DMS153 treated with DMSO at 0.1 percent for 48 hours (cell line): ENCODE results near the gene OR52W1.
"Not testable (repeated sequence)": the region's sequence is repeated elsewhere in the genome, so short reads cannot be mapped to it uniquely, and the experiment has no call there.

Source experiments
- DNase-seq: peaks from one replicate; lab custom pipeline; 2025; ENCODE audit not compliant: unreplicated experiment; lab: John Stamatoyannopoulos, UW

The OR52W1 gene

DNA sequence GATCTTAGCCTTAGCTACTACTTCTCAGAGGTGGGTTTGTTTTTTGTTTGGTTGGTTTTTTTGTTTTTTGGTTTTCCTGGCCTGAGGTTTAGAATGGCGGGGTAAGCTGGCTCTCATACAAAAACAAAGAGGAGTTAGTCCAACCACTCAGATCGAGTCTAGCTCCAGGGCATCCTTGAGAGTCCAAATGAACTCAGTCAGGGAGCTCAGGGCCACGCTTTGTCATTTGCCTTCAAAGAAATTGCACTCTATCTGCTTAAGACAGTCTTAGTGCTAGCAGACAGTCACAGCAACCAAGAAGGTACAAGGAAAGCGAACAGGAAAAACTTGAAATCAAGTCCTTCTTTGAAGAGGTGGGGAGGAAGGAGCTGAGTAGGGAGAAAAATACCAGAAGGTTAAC is 17.5 kb downstream of the OR52W1 start:
- DNase-seq = no peak

DNA sequence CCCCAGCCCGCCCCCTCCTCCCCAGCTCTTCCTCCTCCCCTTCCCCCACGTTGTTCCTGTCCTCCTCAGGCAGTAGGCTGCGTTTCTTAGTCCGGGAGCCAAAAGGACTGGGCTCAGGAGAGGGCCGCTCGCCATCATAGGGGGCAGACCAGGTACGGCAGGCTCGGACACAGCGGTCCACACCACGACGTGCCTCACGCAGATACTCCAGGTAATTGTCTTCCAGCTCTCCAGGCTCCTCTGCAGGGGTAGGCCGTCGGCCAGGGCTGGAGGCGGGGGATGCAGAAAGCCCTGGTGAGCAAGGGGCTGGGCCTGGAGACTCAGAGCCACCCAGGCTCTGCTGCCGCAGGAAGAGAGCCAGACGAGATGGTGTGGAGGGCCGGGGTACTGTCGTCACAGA is 18.7 kb downstream of the OR52W1 start:
- DNase-seq = no peak

DNA sequence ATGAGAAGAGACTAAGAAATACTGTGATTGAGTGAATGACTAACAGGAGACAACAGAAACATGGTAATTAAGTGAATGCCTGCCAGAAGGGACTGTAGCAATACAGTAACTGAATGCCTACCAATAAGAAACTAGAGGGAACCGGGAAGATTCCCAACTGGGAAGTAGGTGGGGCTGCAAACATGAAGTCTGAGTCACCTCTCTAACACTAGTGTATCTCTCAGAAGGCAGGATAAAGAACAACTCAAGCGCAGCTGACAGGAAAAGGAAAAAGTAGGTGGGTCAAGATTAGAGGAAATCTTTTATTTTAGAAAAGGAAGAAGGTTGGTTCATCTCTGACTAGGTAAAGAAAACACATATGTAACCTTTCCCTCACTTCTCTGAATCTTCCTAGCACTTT is 20.3 kb downstream of the OR52W1 start:
- DNase-seq = no peak

DNA sequence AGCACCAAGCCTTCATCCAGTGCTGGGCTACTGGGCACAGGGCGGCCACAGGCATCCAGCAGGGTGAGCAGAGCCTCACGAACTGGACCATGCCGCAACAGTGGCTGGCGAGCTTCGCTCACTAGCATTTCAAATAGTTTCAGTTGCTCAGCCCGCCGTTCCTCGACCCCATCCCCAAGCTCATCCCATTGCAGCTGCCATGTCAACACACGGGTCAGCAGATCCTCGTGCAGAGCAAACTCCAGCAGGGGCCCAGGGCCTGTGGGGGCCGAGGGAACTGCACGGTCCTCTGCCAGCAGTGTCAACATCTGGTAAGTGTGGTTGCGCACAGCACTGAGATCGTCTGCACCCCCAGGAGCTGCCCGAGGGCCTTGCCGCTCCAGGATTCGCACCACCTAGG is 24.8 kb downstream of the OR52W1 start:
- DNase-seq = no peak

DNA sequence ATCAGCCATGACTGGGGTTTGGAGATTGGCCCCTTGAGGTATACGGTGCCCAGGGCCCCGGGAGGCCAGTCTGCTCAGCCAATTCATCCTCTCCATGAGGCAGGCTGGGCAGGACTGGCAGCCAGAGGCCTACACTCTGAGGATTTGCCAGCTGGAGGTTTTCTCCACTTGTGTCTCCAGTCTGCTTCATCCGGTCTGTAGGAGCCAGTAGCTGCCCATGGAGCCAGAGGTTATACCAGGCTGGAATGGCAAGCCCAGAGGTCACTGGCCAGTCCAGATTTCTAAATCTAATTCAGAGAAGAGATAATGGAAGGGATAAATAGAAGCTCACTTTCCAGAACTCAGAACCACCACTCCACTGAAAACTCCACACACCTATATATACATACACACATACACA is 25.4 kb downstream of the OR52W1 start:
- DNase-seq = no peak

DNA sequence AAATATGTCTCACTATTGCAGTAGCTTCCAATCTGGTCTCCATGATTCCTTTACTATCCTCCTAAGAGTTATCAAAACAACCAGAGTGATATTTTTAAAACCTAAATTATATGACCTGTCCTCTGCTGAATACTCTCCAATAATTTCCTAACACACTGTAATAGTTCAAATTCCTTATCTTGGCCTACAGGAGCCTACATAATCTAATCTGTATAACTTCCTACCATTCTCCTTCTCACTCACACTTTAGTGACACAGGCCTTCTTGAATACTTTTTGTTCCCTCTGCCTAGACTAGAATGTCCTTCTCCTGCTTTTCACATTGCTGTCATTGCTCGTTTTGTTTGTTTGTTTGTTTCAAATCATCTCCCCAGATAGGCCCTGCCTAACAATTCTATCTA is 26.0 kb downstream of the OR52W1 start:
- DNase-seq = no peak

DNA sequence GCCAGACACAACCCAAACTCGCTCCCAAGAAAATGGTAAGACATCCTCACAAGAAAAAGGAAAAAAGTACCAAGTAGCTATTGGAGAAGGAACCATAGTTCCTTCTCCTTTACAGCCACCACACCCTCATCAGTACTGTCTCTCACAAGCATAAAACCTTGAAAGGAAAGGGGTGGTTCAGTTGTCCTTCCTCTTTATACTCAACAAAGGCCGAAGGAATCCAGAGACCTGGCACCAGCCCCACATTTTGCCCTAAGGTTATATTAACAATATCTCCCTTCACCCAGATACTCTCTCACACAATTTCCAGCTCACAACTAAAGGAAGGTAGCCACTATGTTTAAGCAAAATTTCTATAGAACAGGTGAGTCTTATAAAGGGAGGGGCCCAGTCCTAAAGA is 26.9 kb downstream of the OR52W1 start:
- no peak for DNase-seq

DNA sequence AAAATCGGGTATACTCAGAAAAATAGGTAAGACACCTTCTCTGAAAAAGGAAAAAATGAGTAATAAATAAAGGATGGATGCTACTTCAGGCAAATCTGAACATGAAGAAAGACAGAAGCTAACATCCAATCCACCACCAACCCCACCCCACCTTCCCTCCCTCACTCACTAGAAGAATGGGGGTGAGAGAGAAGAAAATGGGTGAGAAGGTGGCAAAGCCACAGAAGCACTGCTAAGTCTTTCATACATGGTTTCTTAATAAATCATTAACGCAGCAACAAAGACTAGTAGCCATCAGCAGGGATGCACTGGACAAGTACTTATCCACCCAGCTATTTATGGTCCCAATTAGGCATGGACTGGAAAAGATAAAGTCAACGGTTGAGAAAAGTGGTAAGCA is 29.5 kb downstream of the OR52W1 start:
- no peak for DNase-seq

DNA sequence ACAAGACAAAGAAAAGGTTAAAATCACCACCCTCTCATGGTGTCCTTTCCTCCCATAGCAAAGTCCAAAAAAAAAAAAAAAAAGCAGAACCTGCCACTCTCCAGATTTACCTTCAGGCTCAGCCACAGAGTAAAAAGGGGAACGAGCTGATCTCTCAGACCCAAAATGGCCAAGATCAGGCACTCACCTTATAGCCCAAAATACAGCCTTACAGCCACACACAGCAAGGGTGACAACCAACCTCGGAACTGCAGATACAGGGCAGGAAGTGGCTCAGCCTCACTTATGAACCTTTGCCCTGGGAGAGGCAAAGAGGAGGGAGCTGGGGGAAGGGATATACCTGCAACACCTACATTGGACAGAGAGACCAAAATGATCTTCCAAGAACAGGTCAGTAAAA is 30.9 kb downstream of the OR52W1 start:
- DNase-seq = no peak

DNA sequence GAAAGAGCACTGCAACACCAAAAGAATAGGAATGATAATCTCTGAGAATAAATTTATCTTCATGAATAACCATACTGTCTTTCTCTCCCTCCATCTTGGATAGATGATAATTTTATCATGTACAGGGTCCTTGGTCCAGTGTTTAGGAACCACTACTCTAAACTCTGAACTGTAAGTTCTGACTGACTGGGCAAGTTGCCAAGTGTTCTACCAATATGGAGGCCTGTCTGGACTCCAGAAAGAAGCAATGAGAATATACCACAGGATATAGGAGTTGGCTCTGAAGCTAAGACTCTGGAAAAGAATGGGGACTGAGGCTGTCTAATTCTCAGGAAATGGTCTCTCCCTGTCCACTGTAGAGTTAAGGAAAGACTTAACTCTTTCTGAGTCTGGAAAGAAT is 33.9 kb downstream of the OR52W1 start:
- no peak for DNase-seq

DNA sequence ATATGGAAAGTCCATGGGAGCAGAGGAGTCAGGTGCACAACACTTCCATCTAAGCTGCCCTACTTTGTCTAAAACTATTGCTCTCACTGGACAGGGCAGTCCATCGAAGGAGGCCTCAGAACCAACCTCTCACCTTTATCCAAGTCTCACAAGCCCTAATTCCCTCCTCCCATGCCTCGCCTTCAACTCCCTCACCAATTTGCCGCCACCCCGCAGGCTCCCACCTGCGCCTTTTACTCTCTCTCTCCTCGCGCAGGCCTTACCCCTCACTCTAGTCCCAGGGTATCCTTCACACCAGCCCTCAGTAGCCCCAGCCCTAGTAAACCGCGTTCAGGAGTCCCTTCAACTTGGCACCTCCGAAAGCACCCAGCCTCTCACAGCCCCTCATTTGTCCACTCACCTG is 35.0 kb downstream of the OR52W1 start:
- DNase-seq = no peak

DNA sequence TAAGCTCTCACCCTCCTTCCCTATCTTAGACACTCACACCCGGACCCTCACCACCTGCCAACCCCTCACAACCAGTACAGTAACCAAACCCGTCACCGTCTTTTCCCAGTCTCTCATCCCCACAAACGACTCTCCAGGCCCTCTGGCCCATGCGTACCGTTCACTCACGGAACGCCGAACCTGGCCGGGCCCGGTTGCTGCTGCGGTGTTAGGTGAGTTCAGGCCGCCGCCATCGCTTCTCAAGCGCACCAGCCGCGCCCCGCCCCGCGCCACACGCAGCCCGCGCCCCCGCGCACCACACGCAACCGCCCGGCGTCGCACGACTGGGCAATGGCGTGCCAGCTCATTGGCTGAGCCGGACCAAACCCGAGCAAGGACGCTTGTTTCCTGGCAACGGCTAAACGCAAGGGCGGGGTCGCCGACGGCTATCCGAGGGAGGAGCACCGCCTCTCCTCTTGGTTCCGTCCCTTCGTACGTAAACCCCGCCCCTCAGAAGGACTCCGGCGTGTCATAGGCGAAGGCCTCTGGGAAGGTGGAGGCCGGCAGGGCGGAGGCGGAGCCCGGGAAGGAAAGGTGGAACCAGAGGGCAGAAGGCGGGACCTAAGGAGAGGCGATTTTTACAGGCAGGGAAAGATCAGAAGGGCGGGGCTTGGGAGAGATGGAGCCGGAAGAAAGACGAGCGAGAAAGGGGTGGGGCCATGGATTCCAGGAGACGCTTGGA is 35.5 kb downstream of the OR52W1 start, which contains the start of gene FHIP1B:
Gene FHIP1B, minus strand, starts transcription at position 250 of the 721 bp plus-strand sequence. CDS start 10,120 bp downstream, outside the sequence.
- peak; percentile 100 for DNase-seq

DNA sequence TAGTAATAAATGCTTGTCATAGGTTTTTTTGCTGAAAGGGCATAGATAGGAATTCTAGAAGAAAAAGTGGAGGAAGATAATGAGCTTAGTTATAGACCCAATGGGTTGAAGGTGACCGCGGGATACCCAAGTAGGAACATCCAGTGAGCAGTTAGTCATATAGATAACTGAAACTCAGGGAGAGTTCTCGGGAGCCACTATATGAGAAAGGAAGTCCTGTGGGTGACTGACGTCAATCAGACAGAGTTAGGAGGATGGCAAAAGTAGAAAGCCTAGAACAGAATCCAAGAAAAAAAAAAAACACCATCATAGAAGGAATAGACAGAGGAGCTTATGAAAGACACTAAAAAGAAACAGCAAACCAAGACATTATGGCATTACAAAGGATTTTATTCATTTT is 38.2 kb downstream of the OR52W1 start:
- DNase-seq = no peak

DNA sequence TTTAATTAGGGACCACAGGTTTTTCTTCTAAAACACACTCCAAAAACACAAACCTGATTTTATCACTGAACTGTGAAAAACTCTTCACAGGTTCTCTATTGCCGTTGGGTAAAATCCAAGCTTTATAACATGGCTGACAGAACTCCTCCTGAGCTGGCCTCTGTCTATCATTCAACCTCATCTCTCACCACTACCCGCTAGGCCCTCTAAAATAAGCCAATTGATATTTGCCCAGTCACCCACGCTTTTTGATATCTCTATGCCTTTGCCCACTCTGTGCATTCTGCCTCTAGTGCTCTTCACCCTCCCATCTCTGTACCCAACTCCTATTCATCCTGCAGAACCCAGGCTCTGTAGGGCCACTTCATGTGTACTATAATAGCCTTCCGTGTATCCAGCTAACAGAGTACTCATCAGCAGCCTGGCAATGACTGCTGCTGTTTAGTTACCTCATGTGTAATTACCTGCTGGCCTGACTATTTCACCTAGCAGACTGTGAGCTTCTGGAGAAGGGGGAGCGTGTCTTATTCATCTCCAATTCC is 38.8 kb downstream of the OR52W1 start:
- DNase-seq = no peak

DNA sequence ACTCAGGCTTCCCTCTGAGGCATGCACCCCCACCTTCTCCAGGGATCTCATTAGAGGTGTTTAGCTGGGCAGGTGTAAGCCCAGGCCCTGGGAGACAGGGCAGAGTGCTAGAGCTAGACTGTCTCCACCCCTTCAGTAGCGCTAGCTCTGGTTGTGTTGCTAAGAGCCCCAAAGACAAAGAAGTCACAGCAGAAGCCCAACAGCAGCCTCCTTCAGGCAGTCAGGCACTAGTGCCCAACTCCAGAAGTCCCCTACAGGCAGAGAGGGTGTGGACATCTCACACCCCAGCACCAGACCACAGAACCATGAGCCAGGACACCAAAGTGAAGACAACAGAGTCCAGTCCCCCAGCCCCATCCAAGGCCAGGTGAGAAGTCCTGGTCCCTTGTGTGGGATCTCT is 39.9 kb downstream of the OR52W1 start, which contains the start of gene CNGA4:
Gene CNGA4, plus strand, starts transcription at position 188 of the 400 bp plus-strand sequence. Its CDS starts 118 bp downstream, at position 306.
- peak; percentile 6 for DNase-seq

DNA sequence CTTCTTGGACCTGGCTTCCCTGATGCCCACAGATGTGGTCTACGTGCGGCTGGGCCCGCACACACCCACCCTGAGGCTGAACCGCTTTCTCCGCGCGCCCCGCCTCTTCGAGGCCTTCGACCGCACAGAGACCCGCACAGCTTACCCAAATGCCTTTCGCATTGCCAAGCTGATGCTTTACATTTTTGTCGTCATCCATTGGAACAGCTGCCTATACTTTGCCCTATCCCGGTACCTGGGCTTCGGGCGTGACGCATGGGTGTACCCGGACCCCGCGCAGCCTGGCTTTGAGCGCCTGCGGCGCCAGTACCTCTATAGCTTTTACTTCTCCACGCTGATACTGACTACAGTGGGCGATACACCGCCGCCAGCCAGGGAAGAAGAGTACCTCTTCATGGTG is 41.1 kb downstream of the OR52W1 start:
- DNase-seq = no peak

DNA sequence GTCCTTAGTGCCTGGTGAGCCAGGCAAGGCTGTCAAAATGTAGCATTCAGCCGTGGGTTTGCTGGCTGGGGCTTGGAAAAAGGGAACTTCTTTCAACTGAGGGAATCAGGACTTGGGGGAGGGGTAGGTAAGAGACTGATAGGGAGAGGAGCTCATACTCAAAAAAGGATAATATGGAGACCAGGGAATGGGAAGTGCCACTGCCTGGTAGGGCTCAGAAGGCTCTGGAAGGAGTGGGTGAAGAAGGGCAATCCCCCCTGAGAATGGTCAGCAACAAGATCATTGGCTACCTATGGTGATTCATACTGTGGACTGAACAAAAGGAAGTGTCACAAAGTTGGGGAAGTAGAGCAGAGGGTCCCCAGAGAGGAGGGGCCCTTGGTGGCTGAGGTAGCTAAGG is 41.8 kb downstream of the OR52W1 start:
- DNase-seq = no peak

DNA sequence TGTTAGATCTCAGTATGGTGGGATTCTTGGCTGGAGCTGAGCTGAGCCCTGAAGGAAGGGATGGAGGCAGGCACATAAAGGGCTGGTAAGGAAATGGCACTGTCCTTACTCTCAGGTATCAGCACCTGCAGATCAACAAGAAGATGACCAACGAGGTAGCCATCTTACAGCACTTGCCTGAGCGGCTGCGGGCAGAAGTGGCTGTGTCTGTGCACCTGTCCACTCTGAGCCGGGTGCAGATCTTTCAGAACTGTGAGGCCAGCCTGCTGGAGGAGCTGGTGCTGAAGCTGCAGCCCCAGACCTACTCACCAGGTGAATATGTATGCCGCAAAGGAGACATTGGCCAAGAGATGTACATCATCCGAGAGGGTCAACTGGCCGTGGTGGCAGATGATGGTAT is 42.3 kb downstream of the OR52W1 start:
- DNase-seq = no peak

DNA sequence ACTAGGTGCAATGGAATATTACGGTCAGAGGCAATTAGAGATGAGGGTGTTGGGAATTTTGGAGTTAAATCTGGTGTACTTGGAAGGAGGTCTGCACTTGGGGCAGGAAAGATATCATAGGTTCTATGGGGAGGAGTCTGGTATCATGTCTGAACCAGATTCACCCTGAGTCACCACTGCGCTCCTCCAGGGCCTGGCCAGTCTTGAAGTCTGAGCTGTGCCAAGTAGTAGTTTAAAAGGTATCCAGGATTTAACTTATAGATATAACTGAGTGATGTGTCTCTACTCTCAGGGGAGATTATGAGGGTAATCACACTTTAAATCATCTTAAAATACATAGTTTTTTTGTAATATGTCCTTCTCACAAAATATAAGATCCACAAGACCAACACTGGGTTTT is 46.5 kb downstream of the OR52W1 start:
- no peak for DNase-seq

DNA sequence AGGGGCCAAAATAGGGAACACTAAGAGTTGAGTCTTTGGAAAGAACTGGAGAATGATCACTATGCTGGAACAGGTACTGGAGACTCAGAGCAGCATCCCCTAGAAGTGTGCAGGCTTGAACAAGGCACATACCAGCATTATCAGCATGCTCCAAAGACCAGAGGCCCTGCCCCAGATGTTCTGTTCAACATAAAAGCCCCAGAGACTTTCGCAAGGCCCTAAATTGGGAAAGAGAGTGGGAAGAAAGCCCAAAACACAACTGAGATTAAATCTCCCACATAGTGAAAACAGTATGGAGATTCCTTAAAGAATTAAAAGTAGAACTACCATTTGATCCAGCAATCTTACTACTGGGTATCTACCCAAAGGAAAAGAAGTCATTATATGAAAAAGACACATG is 49.2 kb downstream of the OR52W1 start:
- no peak for DNase-seq

DNA sequence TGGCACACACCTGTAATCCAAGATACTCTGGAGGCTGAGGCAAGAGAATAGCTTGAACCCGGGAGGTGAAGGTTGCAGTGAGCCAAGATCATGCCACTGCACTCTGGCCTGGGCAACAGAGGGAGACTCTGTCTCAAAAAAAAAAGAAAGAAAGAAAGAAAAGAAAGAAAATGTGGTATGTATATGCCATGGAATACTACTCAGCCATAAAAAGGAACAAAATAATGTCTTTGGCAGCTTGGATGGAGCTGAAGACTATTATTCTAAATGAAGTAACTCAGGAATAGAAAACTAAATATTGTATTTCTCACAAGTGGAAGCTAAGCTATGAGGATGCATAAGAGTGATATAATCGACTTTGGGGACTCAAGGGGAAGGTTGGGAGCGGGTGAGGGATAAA is 49.9 kb downstream of the OR52W1 start:
- not testable (repeated sequence) for DNase-seq
